ENCODE results near the gene SNAPC5. TPM values are rescaled to one million over a fixed set of nuclear protein-coding genes. Genes with fewer than 3 reads are reported as not detected.

SNAPC5 gene
- total RNA-seq, 2 donors from 2014 or later = 30.3 to 38.1 TPM

- H3K9me3 ChIP-seq = no peaks in the 10 kb centered on the region
- TF ChIP-seq, protein P1, sequence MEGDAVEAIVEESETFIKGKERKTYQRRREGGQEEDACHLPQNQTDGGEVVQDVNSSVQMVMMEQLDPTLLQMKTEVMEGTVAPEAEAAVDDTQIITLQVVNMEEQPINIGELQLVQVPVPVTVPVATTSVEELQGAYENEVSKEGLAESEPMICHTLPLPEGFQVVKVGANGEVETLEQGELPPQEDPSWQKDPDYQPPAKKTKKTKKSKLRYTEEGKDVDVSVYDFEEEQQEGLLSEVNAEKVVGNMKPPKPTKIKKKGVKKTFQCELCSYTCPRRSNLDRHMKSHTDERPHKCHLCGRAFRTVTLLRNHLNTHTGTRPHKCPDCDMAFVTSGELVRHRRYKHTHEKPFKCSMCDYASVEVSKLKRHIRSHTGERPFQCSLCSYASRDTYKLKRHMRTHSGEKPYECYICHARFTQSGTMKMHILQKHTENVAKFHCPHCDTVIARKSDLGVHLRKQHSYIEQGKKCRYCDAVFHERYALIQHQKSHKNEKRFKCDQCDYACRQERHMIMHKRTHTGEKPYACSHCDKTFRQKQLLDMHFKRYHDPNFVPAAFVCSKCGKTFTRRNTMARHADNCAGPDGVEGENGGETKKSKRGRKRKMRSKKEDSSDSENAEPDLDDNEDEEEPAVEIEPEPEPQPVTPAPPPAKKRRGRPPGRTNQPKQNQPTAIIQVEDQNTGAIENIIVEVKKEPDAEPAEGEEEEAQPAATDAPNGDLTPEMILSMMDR (IDR thresholded peaks at IDR 0.05) = no peak
- H3K27me3 ChIP-seq (replicated peaks; ENCODE audit: insufficient read depth) = no peaks in the 10 kb centered on the region
- DNase-seq (ENCODE audit: low spot score) (no peak), ATAC-seq (ENCODE audit: insufficient number of reproducible peaks, low FRiP score, low read depth) (no peak)
- H3K4me3 ChIP-seq = no peak overlapping the region
- peaks cover 0 to 12% of the 10 kb centered on the region in 2 donors for H3K4me1 ChIP-seq (ENCODE audit: control insufficient read depth in 1 of 2, low read depth in 2 of 2)
- H3K36me3 ChIP-seq = peaks cover 57% of the 10 kb centered on the region
- H3K27ac ChIP-seq = no peak overlapping the region
Measured at GRCh38 chr15:66489179-66489791, 8.3 kb downstream of the SNAPC5 start.

DNA sequence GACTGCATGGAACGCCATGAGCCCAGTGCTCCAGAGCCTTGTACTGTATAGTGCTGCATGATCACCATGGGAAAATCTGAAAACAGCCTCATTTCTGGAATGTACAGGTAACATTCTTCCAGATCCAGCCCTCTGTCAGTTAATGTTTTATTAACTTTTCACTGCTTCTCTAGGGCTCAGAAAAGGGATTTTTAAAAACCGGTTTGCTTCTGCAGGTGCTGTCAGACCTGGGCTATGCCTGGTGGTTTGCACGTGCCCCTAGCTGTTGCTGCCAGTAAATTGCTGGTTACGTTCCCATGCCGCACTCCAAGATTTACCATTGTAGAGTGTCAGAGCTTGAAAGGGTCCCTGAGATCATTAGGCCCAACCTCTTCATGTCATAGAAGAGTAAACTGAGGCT is 9.0 kb downstream of the SNAPC5 start:
- no peak overlapping the region for H3K4me3 ChIP-seq
- no peak overlapping the region for H3K27ac ChIP-seq
- no peak for DNase-seq (ENCODE audit: low spot score)
- no peaks in the 10 kb centered on the region for H3K27me3 ChIP-seq (replicated peaks; ENCODE audit: insufficient read depth)
- peaks cover 57% of the 10 kb centered on the region for H3K36me3 ChIP-seq
- peaks cover 0 to 12% of the 10 kb centered on the region in 2 donors for H3K4me1 ChIP-seq (ENCODE audit: control insufficient read depth in 1 of 2, low read depth in 2 of 2)
- no peak for ATAC-seq (ENCODE audit: insufficient number of reproducible peaks, low FRiP score, low read depth)
- TF ChIP-seq, protein P1 (IDR thresholded peaks at IDR 0.05) = no peak
- no peaks in the 10 kb centered on the region for H3K9me3 ChIP-seq

- Histone ChIP-seq H3K27ac (no peak overlapping the region), H3K4me1 (ENCODE audit: control insufficient read depth in 1 of 2, low read depth in 2 of 2) (peaks cover 0 to 12% of the 10 kb centered on the region in 2 donors), H3K36me3 (peaks cover 58% of the 10 kb centered on the region), H3K9me3 (no peaks in the 10 kb centered on the region), H3K4me3 (no peak overlapping the region), H3K27me3 (replicated peaks; ENCODE audit: insufficient read depth) (no peaks in the 10 kb centered on the region)
- TF ChIP-seq, protein P1 (IDR thresholded peaks at IDR 0.05) = no peak
- ATAC-seq (ENCODE audit: insufficient number of reproducible peaks, low FRiP score, low read depth) (no peak), DNase-seq (ENCODE audit: low spot score) (no peak)
Measured at GRCh38 chr15:66486887-66487286, 10.7 kb downstream of the SNAPC5 start.

DNA sequence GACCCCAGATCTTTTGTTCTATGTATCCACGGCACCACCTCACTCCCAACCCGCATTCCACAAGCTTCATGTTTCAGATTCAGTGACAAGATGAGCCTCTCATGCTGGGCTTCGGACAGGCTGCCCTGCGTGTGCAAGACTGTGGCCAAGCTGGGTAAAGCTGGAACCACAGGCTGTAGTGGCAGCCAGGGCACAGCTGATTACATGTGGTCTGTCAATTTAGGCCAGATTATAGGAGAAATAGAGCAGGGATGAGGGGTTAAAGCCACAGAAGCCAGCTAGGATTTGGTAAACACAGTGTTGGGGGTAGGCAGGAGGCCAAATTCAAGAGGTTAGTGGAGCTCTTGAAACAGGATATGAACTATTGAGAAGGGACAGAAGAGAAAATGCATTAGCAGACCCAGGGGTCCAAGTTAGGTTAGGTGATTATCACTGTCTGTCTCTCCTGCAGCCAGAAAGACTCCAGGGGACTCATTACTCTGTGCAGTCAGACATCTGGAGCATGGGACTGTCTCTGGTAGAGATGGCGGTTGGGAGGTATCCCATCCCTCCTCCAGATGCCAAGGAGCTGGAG is 12.9 kb downstream of the SNAPC5 start:
- TF ChIP-seq, protein P1 (IDR thresholded peaks at IDR 0.05) = no peak
- ATAC-seq (ENCODE audit: insufficient number of reproducible peaks, low FRiP score, low read depth) (no peak), DNase-seq (ENCODE audit: low spot score) (no peak)
- H3K9me3 ChIP-seq = no peaks in the 10 kb centered on the region
- no peak overlapping the region for H3K27ac ChIP-seq
- no peaks in the 10 kb centered on the region for H3K27me3 ChIP-seq (replicated peaks; ENCODE audit: insufficient read depth)
- H3K36me3 ChIP-seq = peaks cover 41% of the 10 kb centered on the region
- H3K4me3 ChIP-seq = no peak overlapping the region
- H3K4me1 ChIP-seq (ENCODE audit: control insufficient read depth in 1 of 2, low read depth in 2 of 2) = peaks cover 0 to 10% of the 10 kb centered on the region in 2 donors

DNA sequence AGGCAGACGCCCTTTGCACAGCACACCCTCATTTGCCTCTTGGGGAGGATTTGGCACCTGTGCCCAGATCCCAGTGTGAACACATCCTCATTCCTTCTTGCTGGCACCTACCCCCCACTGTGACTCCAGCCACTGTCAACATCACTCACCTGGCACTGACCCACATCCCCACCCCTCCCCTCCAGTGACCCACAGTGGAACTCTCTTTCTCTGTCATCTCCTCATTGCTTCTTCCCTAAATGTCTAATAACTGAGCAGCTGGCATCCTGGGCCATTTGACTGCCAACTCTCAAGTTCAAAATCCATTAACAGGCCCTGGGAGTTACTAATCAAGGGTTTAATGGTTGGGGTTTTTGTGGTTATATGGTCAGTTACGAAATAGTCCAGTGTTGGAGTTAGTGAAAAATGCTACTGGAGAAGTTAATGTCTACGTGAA is 14.4 kb downstream of the SNAPC5 start:
- no peak overlapping the region for H3K4me3 ChIP-seq
- H3K9me3 ChIP-seq = no peaks in the 10 kb centered on the region
- no peaks in the 10 kb centered on the region for H3K27me3 ChIP-seq (replicated peaks; ENCODE audit: insufficient read depth)
- no peak overlapping the region for H3K27ac ChIP-seq
- H3K36me3 ChIP-seq = peaks cover 34% of the 10 kb centered on the region
- ATAC-seq (ENCODE audit: insufficient number of reproducible peaks, low FRiP score, low read depth) = no peak
- no peaks in the 10 kb centered on the region for H3K4me1 ChIP-seq (ENCODE audit: control insufficient read depth in 1 of 2, low read depth in 2 of 2)
- DNase-seq (ENCODE audit: low spot score) = no peak
- TF ChIP-seq, protein P1 (IDR thresholded peaks at IDR 0.05) = no peak
